Activated gamma-delta T cell treated with Interleukin-2 at 50 U/mL for 16 hours (primary cell): Measurements from ENCODE around the gene NMT2.

Experiments
- DNase-seq: peaks from one replicate; pipeline ENCODE4 v3.0.0-alpha.2; 2020

The NMT2 gene

GRCh38 chr10:15140698-15141097 lies 27.8 kb downstream of the NMT2 start:
- no peak for DNase-seq

- DNase-seq = no peak
Observed at GRCh38 chr10:15137636-15138035, 30.9 kb downstream of the NMT2 start.

- no peak for DNase-seq
Observed at GRCh38 chr10:15137036-15137359, 31.5 kb downstream of the NMT2 start.

- DNase-seq = no peak
Observed at GRCh38 chr10:15136129-15137035, 32.1 kb downstream of the NMT2 start.

GRCh38 chr10:15131330-15131729 lies 37.2 kb downstream of the NMT2 start:
- no peak for DNase-seq

GRCh38 chr10:15124908-15125307 lies 43.6 kb downstream of the NMT2 start:
- DNase-seq = no peak

GRCh38 chr10:15124190-15124589 lies 44.3 kb downstream of the NMT2 start:
- no peak for DNase-seq

- no peak for DNase-seq
Observed at GRCh38 chr10:15123749-15124184, 44.7 kb downstream of the NMT2 start.

GRCh38 chr10:15122477-15123030 lies 45.9 kb downstream of the NMT2 start:
- no peak for DNase-seq

GRCh38 chr10:15121707-15122106 lies 46.8 kb downstream of the NMT2 start:
- no peak for DNase-seq

GRCh38 chr10:15120523-15120922 lies 48.0 kb downstream of the NMT2 start:
- DNase-seq = no peak

GRCh38 chr10:15118615-15119014 lies 49.9 kb downstream of the NMT2 start:
- no peak for DNase-seq

GRCh38 chr10:15116225-15116624 lies 52.3 kb downstream of the NMT2 start:
- no peak for DNase-seq

- DNase-seq = no peak
Observed at GRCh38 chr10:15113766-15114165, 54.7 kb downstream of the NMT2 start.

GRCh38 chr10:15112657-15113056 lies 55.8 kb downstream of the NMT2 start:
- DNase-seq = no peak

GRCh38 chr10:15106352-15107013 lies 62.0 kb downstream of the NMT2 start:
- DNase-seq = peak; percentile 67

- no peak for DNase-seq
Observed at GRCh38 chr10:15103513-15103912, 65.0 kb downstream of the NMT2 start.

- DNase-seq = no peak
Observed at GRCh38 chr10:15099886-15100285, 68.6 kb downstream of the NMT2 start.

GRCh38 chr10:15097011-15097812 lies 71.3 kb downstream of the NMT2 start, which contains the start of gene RPP38:
TSS of gene RPP38 (plus strand) at chr10:15097355. CDS start at chr10:15103315, 5,960 bp downstream.
- DNase-seq = peak; percentile 95

- DNase-seq = no peak
Observed at GRCh38 chr10:15096661-15097010, 71.9 kb downstream of the NMT2 start.

- no peak for DNase-seq
Observed at GRCh38 chr10:15092855-15093408, 75.6 kb downstream of the NMT2 start.

- DNase-seq = no peak
Observed at GRCh38 chr10:15091418-15091817, 77.1 kb downstream of the NMT2 start.
